Effector memory CD8-positive, alpha-beta T cell (primary cell): ENCODE results near the gene TCF12.
"Not testable (repeated sequence)": the region's sequence is repeated elsewhere in the genome, so short reads cannot be mapped to it uniquely, and the experiment has no call there.

Source experiments
- ATAC-seq: fragments of 150-1000 bp; cut with Tn5 transposase; replicated peaks from 2 replicates; pipeline ENCODE4 v1.10.0; 2021; ENCODE audit warnings: mild to moderate bottlenecking, moderate library complexity
- DNase-seq, 3 experiments: peaks; one replicate each; pipeline ENCODE4 v3.0.0; 2021
- H3K27ac Mint-ChIP-seq, 2 donors: one replicate each; pipeline ENCODE4 v1.8.0; 2022; ENCODE audit warnings: mild to moderate bottlenecking in 2 of 2, mixed read lengths in 2 of 2, moderate library complexity in 2 of 2
- H3K27me3 Mint-ChIP-seq, 2 donors: one replicate each; pipeline ENCODE4 v1.8.0; 2022; ENCODE audit warnings: mixed read lengths in 2 of 2
- H3K36me3 Mint-ChIP-seq: one replicate; pipeline ENCODE4 v1.8.0; 2022; ENCODE audit warnings: mild to moderate bottlenecking, moderate library complexity, mixed read lengths; ENCODE audit not compliant: insufficient read depth
- H3K4me1 Mint-ChIP-seq, 2 donors: one replicate each; pipeline ENCODE4 v1.8.0; 2022; ENCODE audit warnings: low read depth in 2 of 2, mixed read lengths in 2 of 2
- H3K4me3 Mint-ChIP-seq, 2 donors: one replicate each; pipeline ENCODE4 v1.8.0; 2022; ENCODE audit warnings: mild to moderate bottlenecking in 2 of 2, mixed read lengths in 2 of 2, moderate library complexity in 2 of 2
- H3K9me3 Mint-ChIP-seq, 2 donors: one replicate each; pipeline ENCODE4 v1.8.0; 2022; ENCODE audit warnings: mixed read lengths in 2 of 2

The TCF12 gene

GRCh38 chr15:57097919-57098543, 179.6 kb downstream of the TCF12 start:
- not testable (repeated sequence) for H3K4me3 Mint-ChIP-seq, H3K9me3 Mint-ChIP-seq, DNase-seq, ATAC-seq, H3K36me3 Mint-ChIP-seq, H3K4me1 Mint-ChIP-seq, H3K27me3 Mint-ChIP-seq, H3K27ac Mint-ChIP-seq

GRCh38 chr15:57098896-57099295, 180.5 kb downstream of the TCF12 start:
- no peak overlapping the region for H3K27ac Mint-ChIP-seq
- no peak overlapping the region for H3K4me3 Mint-ChIP-seq
- ATAC-seq (no peak), DNase-seq (no peak)
- H3K9me3 Mint-ChIP-seq = no peaks in the 10 kb centered on the region
- H3K36me3 Mint-ChIP-seq = peaks cover 2% of the 10 kb centered on the region
- no peaks in the 10 kb centered on the region for H3K27me3 Mint-ChIP-seq
- peaks cover 3 to 8% of the 10 kb centered on the region in 2 donors for H3K4me1 Mint-ChIP-seq

GRCh38 chr15:57100136-57100539, 181.7 kb downstream of the TCF12 start:
- ATAC-seq = no peak
- Mint-ChIP-seq H3K27ac (no peak overlapping the region), H3K4me1 (peaks cover 1 to 8% of the 10 kb centered on the region in 2 donors)

GRCh38 chr15:57102858-57103257, 184.4 kb downstream of the TCF12 start:
- no peak overlapping the region for H3K27ac Mint-ChIP-seq
- ATAC-seq = no peak
- peaks cover 1 to 8% of the 10 kb centered on the region in 2 donors for H3K4me1 Mint-ChIP-seq
- DNase-seq = no peak
- H3K4me3 Mint-ChIP-seq = no peak overlapping the region
- H3K27me3 Mint-ChIP-seq = no peaks in the 10 kb centered on the region
- H3K36me3 Mint-ChIP-seq = peaks cover 5% of the 10 kb centered on the region
- H3K9me3 Mint-ChIP-seq = no peaks in the 10 kb centered on the region

More at GRCh38 chr15:57100136-57100539, 181.7 kb downstream of the TCF12 start:
- DNase-seq = no peak
- no peak overlapping the region for H3K4me3 Mint-ChIP-seq
- H3K9me3 Mint-ChIP-seq = no peaks in the 10 kb centered on the region
- no peaks in the 10 kb centered on the region for H3K27me3 Mint-ChIP-seq
- H3K36me3 Mint-ChIP-seq = peaks cover 5% of the 10 kb centered on the region

GRCh38 chr15:57108296-57108695, 189.9 kb downstream of the TCF12 start:
- Mint-ChIP-seq H3K36me3 (peaks cover 5% of the 10 kb centered on the region), H3K4me1 (peaks cover 7 to 12% of the 10 kb centered on the region in 2 donors), H3K27ac (no peak overlapping the region), H3K9me3 (no peaks in the 10 kb centered on the region), H3K27me3 (no peaks in the 10 kb centered on the region), H3K4me3 (no peak overlapping the region)
- DNase-seq = no peak
- ATAC-seq = no peak

- Mint-ChIP-seq H3K27me3 (no peaks in the 10 kb centered on the region), H3K36me3 (peaks cover 5% of the 10 kb centered on the region), H3K4me3 (no peak overlapping the region), H3K27ac (no peak overlapping the region), H3K9me3 (no peaks in the 10 kb centered on the region), H3K4me1 (peaks cover 7 to 16% of the 10 kb centered on the region in 2 donors)
- DNase-seq = no peak
- no peak for ATAC-seq
These were observed 190.6 kb downstream of the TCF12 start for GRCh38 chr15:57109005-57109404.

GRCh38 chr15:57111002-57111401, 192.6 kb downstream of the TCF12 start:
- H3K27me3 Mint-ChIP-seq = no peaks in the 10 kb centered on the region
- DNase-seq (no peak), ATAC-seq (no peak)
- no peaks in the 10 kb centered on the region for H3K9me3 Mint-ChIP-seq
- H3K4me1 Mint-ChIP-seq = peaks cover 7 to 20% of the 10 kb centered on the region in 2 donors
- H3K36me3 Mint-ChIP-seq = no peaks in the 10 kb centered on the region
- H3K27ac Mint-ChIP-seq = no peak overlapping the region
- H3K4me3 Mint-ChIP-seq = no peak overlapping the region

GRCh38 chr15:57112178-57112577, 193.7 kb downstream of the TCF12 start:
- no peaks in the 10 kb centered on the region for H3K9me3 Mint-ChIP-seq
- no peak for DNase-seq
- no peak overlapping the region for H3K27ac Mint-ChIP-seq
- ATAC-seq = no peak
- H3K4me3 Mint-ChIP-seq = no peak overlapping the region
- no peaks in the 10 kb centered on the region for H3K36me3 Mint-ChIP-seq
- H3K4me1 Mint-ChIP-seq = peaks cover 7 to 23% of the 10 kb centered on the region in 2 donors
- no peaks in the 10 kb centered on the region for H3K27me3 Mint-ChIP-seq

GRCh38 chr15:57114070-57114469, 195.6 kb downstream of the TCF12 start:
- Mint-ChIP-seq H3K27ac (no peak overlapping the region), H3K36me3 (no peaks in the 10 kb centered on the region), H3K4me1 (peaks cover 8 to 28% of the 10 kb centered on the region in 2 donors), H3K4me3 (no peak overlapping the region), H3K27me3 (no peaks in the 10 kb centered on the region), H3K9me3 (no peaks in the 10 kb centered on the region)
- ATAC-seq = no peak
- DNase-seq = no peak

GRCh38 chr15:57118013-57118799, 199.8 kb downstream of the TCF12 start:
- Mint-ChIP-seq H3K9me3 (no peaks in the 10 kb centered on the region), H3K27me3 (no peaks in the 10 kb centered on the region), H3K4me1 (peaks cover 1 to 43% of the 10 kb centered on the region in 2 donors), H3K27ac (no peak overlapping the region), H3K4me3 (no peak overlapping the region), H3K36me3 (no peaks in the 10 kb centered on the region)
- ATAC-seq = no peak
- DNase-seq = no peak

GRCh38 chr15:57122080-57122840, 203.8 kb downstream of the TCF12 start:
- no peak for DNase-seq
- H3K9me3 Mint-ChIP-seq = no peaks in the 10 kb centered on the region
- H3K4me1 Mint-ChIP-seq = peaks cover 1 to 35% of the 10 kb centered on the region in 2 donors
- H3K4me3 Mint-ChIP-seq = no peak overlapping the region
- ATAC-seq = no peak
- H3K36me3 Mint-ChIP-seq = peaks cover 5% of the 10 kb centered on the region
- H3K27ac Mint-ChIP-seq = no peak overlapping the region
- H3K27me3 Mint-ChIP-seq = no peaks in the 10 kb centered on the region

GRCh38 chr15:57124036-57124435, 205.6 kb downstream of the TCF12 start:
- DNase-seq (no peak), ATAC-seq (no peak)
- Mint-ChIP-seq H3K4me1 (peaks cover under 1 to 37% of the 10 kb centered on the region in 2 donors), H3K27me3 (no peaks in the 10 kb centered on the region), H3K36me3 (peaks cover 5% of the 10 kb centered on the region), H3K9me3 (no peaks in the 10 kb centered on the region), H3K27ac (no peak overlapping the region), H3K4me3 (no peak overlapping the region)

- H3K9me3 Mint-ChIP-seq = no peaks in the 10 kb centered on the region
- H3K4me1 Mint-ChIP-seq = peaks cover 20 to 42% of the 10 kb centered on the region in 2 donors
- no peaks in the 10 kb centered on the region for H3K27me3 Mint-ChIP-seq
- no peak overlapping the region for H3K4me3 Mint-ChIP-seq
- ATAC-seq (no peak), DNase-seq (no peak)
- H3K36me3 Mint-ChIP-seq = peaks cover 7% of the 10 kb centered on the region
- H3K27ac Mint-ChIP-seq = no peak overlapping the region
These were observed 210.6 kb downstream of the TCF12 start for GRCh38 chr15:57129064-57129463.
